GM18868 (cell line): ENCODE results near the gene GALR3.

Source experiments
- ATAC-seq: cut with Tn5 transposase; IDR thresholded peaks from one replicate; pipeline ENCODE4 v1.9.1; 2021; ENCODE audit warnings: mild to moderate bottlenecking, moderate library complexity; ENCODE audit not compliant: unreplicated experiment

Gene GALR3

DNA sequence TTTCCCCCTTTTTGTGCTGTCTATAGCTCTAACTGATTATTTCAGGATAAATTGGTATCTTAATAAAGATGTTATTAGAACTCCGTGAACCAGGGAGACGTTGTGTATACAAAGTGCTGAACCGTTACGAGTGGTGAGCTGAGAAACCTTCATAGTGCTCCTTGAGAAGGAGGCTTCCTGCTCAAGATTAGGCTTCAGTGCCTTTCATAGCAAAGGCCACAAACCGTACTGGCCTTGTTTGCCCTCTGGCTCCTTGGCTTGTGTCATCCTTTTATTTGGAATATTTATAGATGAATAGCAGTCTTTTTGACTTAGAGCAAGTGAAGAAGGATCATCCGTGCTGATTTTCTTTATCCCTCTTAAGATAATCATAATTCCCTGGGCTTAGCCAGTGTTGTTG is 42.3 kb downstream of the GALR3 start:
- ATAC-seq = no peak

DNA sequence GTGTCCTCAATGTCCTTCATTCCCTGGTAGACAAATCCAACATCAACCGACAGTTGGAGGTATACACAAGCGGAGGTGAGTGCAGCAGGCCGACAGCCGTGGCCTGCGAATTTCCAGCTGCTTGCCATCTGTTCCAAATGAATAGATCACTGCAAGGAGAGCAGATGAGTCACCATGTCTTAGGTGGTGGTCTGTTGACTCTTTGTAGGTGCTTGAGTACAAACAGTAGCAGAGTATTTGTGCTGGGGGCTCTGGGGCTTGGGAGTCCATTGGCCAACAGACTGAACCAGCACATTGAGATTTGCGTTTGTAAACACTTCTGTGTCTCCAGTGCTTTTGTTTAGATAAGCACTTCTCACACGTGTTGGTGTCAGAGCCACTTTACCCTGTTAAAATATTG is 47.1 kb downstream of the GALR3 start:
- ATAC-seq = no peak
